ENCODE results near the gene ALDH3B1. TPM values are rescaled to one million over a fixed set of nuclear protein-coding genes. Genes with fewer than 3 reads are reported as not detected.
"Not testable (repeated sequence)": the region's sequence is repeated elsewhere in the genome, so short reads cannot be mapped to it uniquely, and the experiment has no call there.

ALDH3B1 gene
- 34.8 TPM for total RNA-seq

- peak; percentile 94 for DNase-seq (ENCODE audit: low spot score)
Observed at GRCh38 chr11:68010090-68011041, at the start of gene ALDH3B1. TSS of gene ALDH3B1 (plus strand) at chr11:68010327. CDS start at chr11:68015298, 4,971 bp downstream.

- not testable (repeated sequence) for DNase-seq (ENCODE audit: low spot score)
Observed at GRCh38 chr11:67963217-67963616, 46.9 kb upstream of the ALDH3B1 start.

- DNase-seq (ENCODE audit: low spot score), result not testable (repeated sequence)
Observed at GRCh38 chr11:67963879-67964278, 46.2 kb upstream of the ALDH3B1 start.

- not testable (repeated sequence) for DNase-seq (ENCODE audit: low spot score)
Observed at GRCh38 chr11:67964746-67965145, 45.4 kb upstream of the ALDH3B1 start.

GRCh38 chr11:67965830-67966348 is 44.2 kb upstream of the ALDH3B1 start:
- not testable (repeated sequence) for DNase-seq (ENCODE audit: low spot score)

GRCh38 chr11:67974746-67975145 is 35.4 kb upstream of the ALDH3B1 start:
- not testable (repeated sequence) for DNase-seq (ENCODE audit: low spot score)

GRCh38 chr11:67978766-67979418 is 31.2 kb upstream of the ALDH3B1 start:
- DNase-seq (ENCODE audit: low spot score), result peak; percentile 90

GRCh38 chr11:67981226-67981625 is 28.9 kb upstream of the ALDH3B1 start:
- not testable (repeated sequence) for DNase-seq (ENCODE audit: low spot score)

GRCh38 chr11:67982255-67982857 is 27.8 kb upstream of the ALDH3B1 start:
- DNase-seq (ENCODE audit: low spot score), result not testable (repeated sequence)

- no peak for DNase-seq (ENCODE audit: low spot score)
Observed at GRCh38 chr11:67983951-67984350, 26.2 kb upstream of the ALDH3B1 start.

GRCh38 chr11:67985302-67985701 is 24.8 kb upstream of the ALDH3B1 start:
- not testable (repeated sequence) for DNase-seq (ENCODE audit: low spot score)

- not testable (repeated sequence) for DNase-seq (ENCODE audit: low spot score)
Observed at GRCh38 chr11:67990546-67991346, 19.4 kb upstream of the ALDH3B1 start.

- DNase-seq (ENCODE audit: low spot score), result not testable (repeated sequence)
Observed at GRCh38 chr11:67991347-67992121, 18.6 kb upstream of the ALDH3B1 start.

- not testable (repeated sequence) for DNase-seq (ENCODE audit: low spot score)
Observed at GRCh38 chr11:67993821-67994220, 16.3 kb upstream of the ALDH3B1 start.

GRCh38 chr11:67994387-67994786 is 15.7 kb upstream of the ALDH3B1 start:
- DNase-seq (ENCODE audit: low spot score), result not testable (repeated sequence)

- DNase-seq (ENCODE audit: low spot score), result not testable (repeated sequence)
Observed at GRCh38 chr11:67995129-67995528, 15.0 kb upstream of the ALDH3B1 start.

- not testable (repeated sequence) for DNase-seq (ENCODE audit: low spot score)
Observed at GRCh38 chr11:67995579-67995978, 14.5 kb upstream of the ALDH3B1 start.

GRCh38 chr11:67996051-67996450 is 14.1 kb upstream of the ALDH3B1 start:
- no peak for DNase-seq (ENCODE audit: low spot score)

- DNase-seq (ENCODE audit: low spot score), result peak; percentile 90
Observed at GRCh38 chr11:67996622-67997474, 13.3 kb upstream of the ALDH3B1 start.
